Measurements from ENCODE around the gene PLCXD3. TPM values are rescaled to one million over a fixed set of nuclear protein-coding genes. Genes with fewer than 3 reads are reported as not detected.
A peak's percentile ranks its signal among the peaks of the same experiment; 100 is the strongest.

PLCXD3 gene
- total RNA-seq, 1 donor from 2014 or later: 10.6 TPM

- Histone ChIP-seq H3K4me3 (no peak overlapping the region), H3K9me3 (no peaks in the 10 kb centered on the region), H3K36me3 (no peaks in the 10 kb centered on the region), H3K27me3 (no peaks in the 10 kb centered on the region), H3K27ac (no peak overlapping the region), H3K4me1 (no peaks in the 10 kb centered on the region)
- DNase-seq (ENCODE audit: extremely low spot score in 2 of 2): no peak
- TF ChIP-seq CTCF (IDR thresholded peaks at IDR 0.05) (no peak), POLR2AphosphoS5 (IDR thresholded peaks at IDR 0.05; ENCODE audit: insufficient read depth in 1 of 2, low read depth in 1 of 2) (peak in 1 of 2 donors; percentile 32), POLR2A (IDR thresholded peaks at IDR 0.05) (no peak)
- intact Hi-C loops (cut with DNase I): no loop called here
These were observed 95.8 kb downstream of the PLCXD3 start for GRCh38 chr5:41414598-41414997.

GRCh38 chr5:41413074-41413473 lies 97.3 kb downstream of the PLCXD3 start:
- intact Hi-C loops (cut with DNase I): no loop called here
- no peaks in the 10 kb centered on the region for H3K36me3 ChIP-seq

GRCh38 chr5:41412496-41412895 lies 97.9 kb downstream of the PLCXD3 start:
- no peak for TF ChIP-seq POLR2AphosphoS5 (IDR thresholded peaks at IDR 0.05; ENCODE audit: insufficient read depth in 1 of 2, low read depth in 1 of 2)
- TF ChIP-seq CTCF (IDR thresholded peaks at IDR 0.05): no peak
- TF ChIP-seq POLR2A (IDR thresholded peaks at IDR 0.05): no peak
- Histone ChIP-seq H3K27ac (no peak overlapping the region), H3K27me3 (no peaks in the 10 kb centered on the region), H3K4me1 (no peaks in the 10 kb centered on the region), H3K4me3 (no peak overlapping the region), H3K36me3 (no peaks in the 10 kb centered on the region), H3K9me3 (no peaks in the 10 kb centered on the region)
- DNase-seq (ENCODE audit: extremely low spot score in 2 of 2): no peak
- intact Hi-C loops (cut with DNase I): no loop called here

More at GRCh38 chr5:41413074-41413473, 97.3 kb downstream of the PLCXD3 start:
- no peak overlapping the region for H3K27ac ChIP-seq
- no peaks in the 10 kb centered on the region for H3K9me3 ChIP-seq
- H3K27me3 ChIP-seq: no peaks in the 10 kb centered on the region
- H3K4me3 ChIP-seq: no peak overlapping the region
- no peak for TF ChIP-seq POLR2AphosphoS5 (IDR thresholded peaks at IDR 0.05; ENCODE audit: insufficient read depth in 1 of 2, low read depth in 1 of 2)
- TF ChIP-seq POLR2A (IDR thresholded peaks at IDR 0.05): no peak
- no peak for TF ChIP-seq CTCF (IDR thresholded peaks at IDR 0.05)
- DNase-seq (ENCODE audit: extremely low spot score in 2 of 2): no peak
- no peaks in the 10 kb centered on the region for H3K4me1 ChIP-seq

GRCh38 chr5:41410737-41411136 lies 99.7 kb downstream of the PLCXD3 start:
- H3K4me3 ChIP-seq: no peak overlapping the region
- TF ChIP-seq CTCF (IDR thresholded peaks at IDR 0.05) (no peak), POLR2A (IDR thresholded peaks at IDR 0.05) (no peak), POLR2AphosphoS5 (IDR thresholded peaks at IDR 0.05; ENCODE audit: insufficient read depth in 1 of 2, low read depth in 1 of 2) (no peak)
- no peaks in the 10 kb centered on the region for H3K36me3 ChIP-seq
- no peaks in the 10 kb centered on the region for H3K9me3 ChIP-seq
- no peaks in the 10 kb centered on the region for H3K27me3 ChIP-seq
- no peak overlapping the region for H3K27ac ChIP-seq
- intact Hi-C loops (cut with DNase I): no loop called here
- no peaks in the 10 kb centered on the region for H3K4me1 ChIP-seq
- DNase-seq (ENCODE audit: extremely low spot score in 2 of 2): no peak

- intact Hi-C loops (cut with DNase I): no loop called here
- H3K4me1 ChIP-seq: no peaks in the 10 kb centered on the region
- TF ChIP-seq CTCF (IDR thresholded peaks at IDR 0.05) (no peak), POLR2A (IDR thresholded peaks at IDR 0.05) (no peak), POLR2AphosphoS5 (IDR thresholded peaks at IDR 0.05; ENCODE audit: insufficient read depth in 1 of 2, low read depth in 1 of 2) (no peak)
- DNase-seq (ENCODE audit: extremely low spot score in 2 of 2): no peak
- no peaks in the 10 kb centered on the region for H3K9me3 ChIP-seq
- no peaks in the 10 kb centered on the region for H3K27me3 ChIP-seq
- H3K4me3 ChIP-seq: no peak overlapping the region
- no peak overlapping the region for H3K27ac ChIP-seq
- H3K36me3 ChIP-seq: no peaks in the 10 kb centered on the region
These were observed 100.1 kb downstream of the PLCXD3 start for GRCh38 chr5:41410307-41410706.
